HEK293 (cell line): Measurements from ENCODE around the gene CADPS.

Experiments
- CTCF ChIA-PET: fragments of 350-600 bp; formaldehyde crosslinking; extraction: SDS; loops from one replicate; lab custom pipeline; 2021; ENCODE audit warnings: antibody characterized with exemption; lab: Yijun Ruan, JAX
- POLR2A ChIA-PET: fragments of 300-600 bp; formaldehyde crosslinking; extraction: SDS; loops from one replicate; lab custom pipeline; 2020; ENCODE audit warnings: antibody characterized with exemption, inconsistent platforms; lab: Yijun Ruan, JAX
- H3K27ac ChIP-seq: fragments of 200-500 bp; sonication (Bioruptor generic); 2 replicates; pipeline ENCODE4 v1.5.1; 2014; ENCODE audit warnings: low read depth, low read length, control low read depth, inconsistent platforms; ENCODE audit errors: extremely low read depth
- H3K36me3 ChIP-seq, 2 experiments: fragments of 200-500 bp in 1 of 2; sonication (Bioruptor generic) in 1 of 2; 1 replicate in 1 of 2; 2 replicates in 1 of 2; pipeline ENCODE4 v1.5.1; 2014 to 2017; ENCODE audit warnings: inconsistent platforms in 2 of 2, low read length in 2 of 2; ENCODE audit not compliant: control insufficient read depth in 2 of 2, insufficient read depth in 1 of 2
- H3K4me1 ChIP-seq: fragments of 200-500 bp; sonication (Bioruptor generic); 2 replicates; pipeline ENCODE4 v1.5.1; 2014; ENCODE audit warnings: mild to moderate bottlenecking, low read length, inconsistent platforms; ENCODE audit not compliant: control insufficient read depth, insufficient read depth
- H3K4me3 ChIP-seq: 2 replicates; pipeline ENCODE4 v1.5.1; 2011; ENCODE audit warnings: low read depth, mild to moderate bottlenecking, control low read depth, low read length, moderate library complexity
- H3K9me3 ChIP-seq: fragments of 200-500 bp; sonication (Bioruptor generic); 2 replicates; pipeline ENCODE4 v1.5.1; 2014; ENCODE audit warnings: low read depth, low read length, inconsistent platforms; ENCODE audit not compliant: control insufficient read depth, insufficient read depth
- BCL11A ChIP-seq: fragments of 450-650 bp; formaldehyde crosslinking; IDR thresholded peaks from 2 replicates; pipeline ENCODE4 v1.5.1; 2016; ENCODE audit warnings: low read depth, missing biosample characterization, missing genetic modification characterization
- HOXD13 ChIP-seq: sonication (generic); formaldehyde crosslinking; IDR thresholded peaks from 2 replicates; pipeline ENCODE4 v1.8.0; 2022; ENCODE audit warnings: missing genetic modification reagents, borderline replicate concordance
- KLF9 ChIP-seq: fragments of 450-650 bp; formaldehyde crosslinking; IDR thresholded peaks from 2 replicates; pipeline ENCODE4 v1.5.1; 2016; ENCODE audit warnings: missing biosample characterization, missing genetic modification characterization, low read depth
- OSR2 ChIP-seq: fragments of 450-650 bp; formaldehyde crosslinking; IDR thresholded peaks from 2 replicates; pipeline ENCODE4 v1.5.1; 2016; ENCODE audit warnings: missing biosample characterization, missing genetic modification characterization
- SETDB1 ChIP-seq: IDR thresholded peaks from one replicate; pipeline ENCODE4 v1.6.1; 2017; ENCODE audit warnings: mild to moderate bottlenecking, low read length, moderate library complexity, mixed read lengths; ENCODE audit not compliant: insufficient read length
- YY2 ChIP-seq: fragments of 450-650 bp; formaldehyde crosslinking; IDR thresholded peaks from 2 replicates; pipeline ENCODE4 v1.5.1; 2016; ENCODE audit warnings: missing biosample characterization, missing genetic modification characterization
- ZBTB17 ChIP-seq: fragments of 450-650 bp; formaldehyde crosslinking; IDR thresholded peaks from 2 replicates; pipeline ENCODE4 v1.5.1; 2016; ENCODE audit warnings: missing biosample characterization, missing genetic modification characterization
- ZBTB8A ChIP-seq: fragments of 450-650 bp; formaldehyde crosslinking; IDR thresholded peaks from 2 replicates; pipeline ENCODE4 v1.5.1; 2016; ENCODE audit warnings: missing biosample characterization, missing genetic modification characterization
- ZFHX2 ChIP-seq: fragments of 450-650 bp; formaldehyde crosslinking; conservative IDR thresholded peaks from 2 replicates; pipeline ENCODE4 v1.5.1; 2016; ENCODE audit warnings: missing biosample characterization, missing genetic modification characterization
- ZNF114 ChIP-seq: fragments of 450-650 bp; formaldehyde crosslinking; IDR thresholded peaks from 2 replicates; pipeline ENCODE4 v1.5.0; 2017; ENCODE audit warnings: missing biosample characterization, missing genetic modification characterization
- ZNF157 ChIP-seq: fragments of 450-650 bp; formaldehyde crosslinking; IDR thresholded peaks from 2 replicates; pipeline ENCODE4 v1.5.1; 2016; ENCODE audit warnings: missing biosample characterization, missing genetic modification characterization
- ZNF202 ChIP-seq: fragments of 450-650 bp; formaldehyde crosslinking; IDR thresholded peaks from 2 replicates; pipeline ENCODE4 v1.5.1; 2016; ENCODE audit warnings: missing biosample characterization, missing genetic modification characterization, borderline replicate concordance
- ZNF23 ChIP-seq: fragments of 450-650 bp; formaldehyde crosslinking; IDR thresholded peaks from 2 replicates; pipeline ENCODE4 v1.5.1; 2016; ENCODE audit warnings: missing biosample characterization, missing genetic modification characterization, borderline replicate concordance
- ZNF292 ChIP-seq: fragments of 450-650 bp; formaldehyde crosslinking; IDR thresholded peaks from 2 replicates; pipeline ENCODE4 v1.5.1; 2016; ENCODE audit warnings: low read depth, missing biosample characterization, missing genetic modification characterization, borderline replicate concordance
- ZNF366 ChIP-seq: fragments of 450-650 bp; formaldehyde crosslinking; conservative IDR thresholded peaks from 2 replicates; pipeline ENCODE4 v1.5.1; 2016; ENCODE audit warnings: missing biosample characterization, missing genetic modification characterization
- ZNF391 ChIP-seq: fragments of 450-650 bp; formaldehyde crosslinking; IDR thresholded peaks from 2 replicates; pipeline ENCODE4 v1.5.1; 2016; ENCODE audit warnings: low read depth, missing biosample characterization, missing genetic modification characterization, borderline replicate concordance
- ZNF416 ChIP-seq: fragments of 450-650 bp; formaldehyde crosslinking; IDR thresholded peaks from 2 replicates; pipeline ENCODE4 v1.5.1; 2016; ENCODE audit warnings: missing biosample characterization, missing genetic modification characterization
- ZNF548 ChIP-seq: fragments of 450-650 bp; formaldehyde crosslinking; IDR thresholded peaks from 2 replicates; pipeline ENCODE4 v1.5.1; 2016; ENCODE audit warnings: missing biosample characterization, missing genetic modification characterization
- ZNF558 ChIP-seq: fragments of 450-650 bp; formaldehyde crosslinking; IDR thresholded peaks from 2 replicates; pipeline ENCODE4 v1.5.1; 2016; ENCODE audit warnings: missing biosample characterization, missing genetic modification characterization
- ZNF561 ChIP-seq: fragments of 450-650 bp; IDR thresholded peaks from 2 replicates; pipeline ENCODE4 v1.5.1; 2018; ENCODE audit warnings: missing biosample characterization, missing genetic modification characterization, borderline replicate concordance
- ZNF654 ChIP-seq: fragments of 450-650 bp; formaldehyde crosslinking; IDR thresholded peaks from 2 replicates; pipeline ENCODE4 v1.5.1; 2016; ENCODE audit warnings: low read depth, missing biosample characterization, missing genetic modification characterization
- TF ChIP-seq, protein P1 (sequence below): fragments of 450-650 bp; formaldehyde crosslinking; IDR thresholded peaks from 2 replicates; pipeline ENCODE4 v1.5.1; 2016; ENCODE audit warnings: missing biosample characterization, missing genetic modification characterization
- TF ChIP-seq, protein P2 (sequence below): fragments of 450-650 bp; formaldehyde crosslinking; IDR thresholded peaks from 2 replicates; pipeline ENCODE4 v1.5.1; 2017; ENCODE audit warnings: missing biosample characterization, mild to moderate bottlenecking, missing genetic modification characterization, moderate library complexity
- TF ChIP-seq, protein P3 (sequence below): fragments of 450-650 bp; formaldehyde crosslinking; IDR thresholded peaks from 2 replicates; pipeline ENCODE4 v1.5.1; 2016; ENCODE audit warnings: missing biosample characterization, missing genetic modification characterization

Gene CADPS

DNA sequence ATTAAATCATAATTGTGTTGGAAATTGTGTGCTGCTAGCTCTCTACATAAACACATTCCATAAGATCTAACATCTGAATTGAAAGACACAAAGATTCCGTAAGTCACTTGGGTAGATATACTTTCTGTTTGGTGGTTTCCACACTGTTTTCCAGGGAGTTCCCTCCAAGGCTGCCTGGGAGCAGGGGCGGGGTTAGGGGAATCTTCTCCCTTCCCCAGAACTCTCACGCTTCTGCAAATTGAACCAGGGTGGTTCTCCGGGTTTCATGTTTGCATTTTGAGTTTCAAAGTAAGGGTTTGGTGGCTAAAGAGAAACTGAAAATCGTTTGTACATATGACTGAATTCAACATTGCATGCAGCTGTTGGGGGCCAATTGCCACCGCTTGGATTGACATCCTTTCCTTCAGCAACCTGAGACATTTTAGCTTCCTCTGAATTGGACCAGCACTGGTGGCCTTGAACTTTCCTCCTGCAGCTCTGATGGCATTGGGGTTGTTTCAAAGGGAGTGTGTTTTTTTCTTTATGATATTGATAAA, 309.1 kb downstream of the CADPS start (continued):
- no peak for TF ChIP-seq ZNF548 (tag by site-specific recombination)
- TF ChIP-seq ZBTB17 (tag by site-specific recombination) = no peak
- TF ChIP-seq ZNF558 = no peak
- TF ChIP-seq HOXD13 (CRISPR knock-in tag) = no peak
- no peak for TF ChIP-seq ZFHX2 (tag by site-specific recombination)
- no peak for TF ChIP-seq ZBTB8A (tag by site-specific recombination)
- no peak for TF ChIP-seq ZNF114
- TF ChIP-seq ZNF292 = no peak

DNA sequence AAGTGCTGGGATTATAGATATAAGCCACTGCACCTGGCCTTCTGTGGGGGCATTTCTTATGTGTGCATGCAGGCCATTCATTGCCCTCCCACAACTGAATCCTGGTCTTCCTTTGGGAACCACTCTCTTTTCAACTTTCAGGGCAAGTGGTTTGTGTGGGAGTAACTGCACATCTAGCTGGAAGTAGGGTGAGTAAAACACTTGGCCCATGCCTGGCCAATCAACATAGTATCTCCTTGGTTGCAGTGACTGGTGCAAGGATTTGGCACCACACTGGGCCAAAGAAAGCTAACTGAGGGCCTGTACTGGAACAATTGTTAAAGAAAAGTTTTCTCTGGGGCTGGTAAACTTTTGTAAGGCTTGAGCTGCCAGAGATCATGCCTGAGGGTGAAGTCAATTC, 312.6 kb downstream of the CADPS start:
- no peak overlapping the region for H3K27ac ChIP-seq
- no peak for TF ChIP-seq SETDB1
- TF ChIP-seq ZFHX2 (tag by site-specific recombination) = peak; percentile 43
- TF ChIP-seq ZBTB8A (tag by site-specific recombination) = no peak
- TF ChIP-seq BCL11A (tag by site-specific recombination) = no peak
- TF ChIP-seq ZNF391 = no peak
- CTCF ChIA-PET = interaction anchor here (0.6 to 6.0 kb wide), 4 partner anchors 10 to 376 kb away, joined by 3 to 22 read pairs (median 3); no protein-coding TSS in a partner anchor

DNA sequence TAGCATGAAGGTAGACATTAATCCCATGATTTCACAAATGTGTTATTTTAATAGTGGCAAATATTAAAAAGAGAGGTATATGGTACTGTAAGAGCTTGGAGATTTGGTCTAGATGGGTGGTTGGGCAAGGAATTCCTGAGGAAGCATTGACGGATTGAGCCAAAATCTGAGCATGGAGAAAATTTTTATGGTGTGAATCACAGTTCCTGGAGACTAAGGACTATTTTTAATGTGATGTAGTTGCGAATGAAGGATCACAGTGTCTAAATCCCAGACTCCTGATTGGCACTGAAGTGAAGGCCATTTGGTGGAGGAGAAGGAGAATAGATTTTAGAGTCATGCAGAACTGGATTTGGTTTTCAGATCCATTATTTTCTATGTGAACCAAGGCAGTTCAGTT, 313.2 kb downstream of the CADPS start:
- H3K27ac ChIP-seq = no peak overlapping the region
- H3K36me3 ChIP-seq = no peaks in the 10 kb centered on the region
- no peaks in the 10 kb centered on the region for H3K4me1 ChIP-seq
- no peak for TF ChIP-seq OSR2
- no peak for TF ChIP-seq ZNF202
- TF ChIP-seq ZNF416 (tag by site-specific recombination) = no peak
- no peak for TF ChIP-seq YY2 (tag by site-specific recombination)
- no peak for TF ChIP-seq ZNF561 (tag by site-specific recombination)
- TF ChIP-seq KLF9 (tag by site-specific recombination) = no peak
- no peak for TF ChIP-seq ZNF23 (tag by site-specific recombination)
- no peak for TF ChIP-seq ZNF157 (tag by site-specific recombination)
- H3K9me3 ChIP-seq = no peaks in the 10 kb centered on the region
- no peak overlapping the region for H3K4me3 ChIP-seq
- ChIA-PET CTCF (interaction anchor here (0.7 to 6.0 kb wide), 3 partner anchors 9 to 361 kb away, joined by 3 to 22 read pairs (median 4); no protein-coding TSS in a partner anchor), POLR2A (no interaction called here)

More for the DNA sequence above, 312.6 kb downstream of the CADPS start:
- Histone ChIP-seq H3K4me1 (no peaks in the 10 kb centered on the region), H3K4me3 (no peak overlapping the region), H3K36me3 (no peaks in the 10 kb centered on the region), H3K9me3 (no peaks in the 10 kb centered on the region)
- POLR2A ChIA-PET = no interaction called here

DNA sequence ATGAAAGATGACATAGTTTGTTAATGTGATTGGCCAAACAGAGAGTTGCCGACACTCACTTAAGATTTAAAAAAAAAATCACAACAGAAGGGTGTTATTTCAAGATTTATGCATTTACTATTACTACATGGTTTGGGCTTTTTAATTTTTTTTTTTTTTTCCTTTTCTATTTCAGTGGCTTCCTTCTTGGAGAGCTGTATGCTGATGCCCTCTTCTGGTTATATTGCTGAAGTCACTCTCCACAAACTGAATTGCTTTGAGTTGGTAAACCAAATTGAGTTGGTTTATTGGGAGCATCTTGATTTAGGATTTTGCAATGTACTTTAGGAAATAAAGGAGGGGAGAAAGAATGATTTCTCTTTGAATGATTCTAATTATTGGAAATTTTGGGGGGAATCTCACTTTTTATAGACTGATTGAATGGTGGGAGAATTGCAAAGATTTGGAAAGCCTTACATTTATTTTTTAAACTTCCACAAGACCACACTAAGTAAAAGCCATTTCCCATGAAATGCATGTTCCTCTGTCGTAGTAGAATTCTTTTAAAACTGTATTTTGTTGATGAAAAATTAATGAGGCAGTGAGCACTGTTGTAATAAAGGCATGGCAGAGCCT, 315.3 kb downstream of the CADPS start:
- ChIA-PET POLR2A (no interaction called here), CTCF (interaction anchor here (0.6 to 6.0 kb wide), 6 partner anchors 17 to 359 kb away, joined by 3 to 27 read pairs (median 6); no protein-coding TSS in a partner anchor)
- Histone ChIP-seq H3K9me3 (no peaks in the 10 kb centered on the region), H3K36me3 (no peaks in the 10 kb centered on the region), H3K4me3 (no peak overlapping the region), H3K27ac (no peak overlapping the region), H3K4me1 (no peaks in the 10 kb centered on the region)
- TF ChIP-seq, protein P1, sequence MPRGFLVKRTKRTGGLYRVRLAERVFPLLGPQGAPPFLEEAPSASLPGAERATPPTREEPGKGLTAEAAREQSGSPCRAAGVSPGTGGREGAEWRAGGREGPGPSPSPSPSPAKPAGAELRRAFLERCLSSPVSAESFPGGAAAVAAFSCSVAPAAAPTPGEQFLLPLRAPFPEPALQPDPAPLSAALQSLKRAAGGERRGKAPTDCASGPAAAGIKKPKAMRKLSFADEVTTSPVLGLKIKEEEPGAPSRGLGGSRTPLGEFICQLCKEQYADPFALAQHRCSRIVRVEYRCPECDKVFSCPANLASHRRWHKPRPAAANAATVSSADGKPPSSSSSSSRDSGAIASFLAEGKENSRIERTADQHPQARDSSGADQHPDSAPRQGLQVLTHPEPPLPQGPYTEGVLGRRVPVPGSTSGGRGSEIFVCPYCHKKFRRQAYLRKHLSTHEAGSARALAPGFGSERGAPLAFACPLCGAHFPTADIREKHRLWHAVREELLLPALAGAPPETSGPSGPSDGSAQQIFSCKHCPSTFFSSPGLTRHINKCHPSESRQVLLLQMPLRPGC (tag by site-specific recombination) = no peak
- TF ChIP-seq, protein P2, sequence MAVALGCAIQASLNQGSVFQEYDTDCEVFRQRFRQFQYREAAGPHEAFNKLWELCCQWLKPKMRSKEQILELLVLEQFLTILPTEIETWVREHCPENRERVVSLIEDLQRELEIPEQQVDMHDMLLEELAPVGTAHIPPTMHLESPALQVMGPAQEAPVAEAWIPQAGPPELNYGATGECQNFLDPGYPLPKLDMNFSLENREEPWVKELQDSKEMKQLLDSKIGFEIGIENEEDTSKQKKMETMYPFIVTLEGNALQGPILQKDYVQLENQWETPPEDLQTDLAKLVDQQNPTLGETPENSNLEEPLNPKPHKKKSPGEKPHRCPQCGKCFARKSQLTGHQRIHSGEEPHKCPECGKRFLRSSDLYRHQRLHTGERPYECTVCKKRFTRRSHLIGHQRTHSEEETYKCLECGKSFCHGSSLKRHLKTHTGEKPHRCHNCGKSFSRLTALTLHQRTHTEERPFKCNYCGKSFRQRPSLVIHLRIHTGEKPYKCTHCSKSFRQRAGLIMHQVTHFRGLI (tag by site-specific recombination) = peak; percentile 39; the same call in 1 of the 2 replicates
- TF ChIP-seq, protein P3, sequence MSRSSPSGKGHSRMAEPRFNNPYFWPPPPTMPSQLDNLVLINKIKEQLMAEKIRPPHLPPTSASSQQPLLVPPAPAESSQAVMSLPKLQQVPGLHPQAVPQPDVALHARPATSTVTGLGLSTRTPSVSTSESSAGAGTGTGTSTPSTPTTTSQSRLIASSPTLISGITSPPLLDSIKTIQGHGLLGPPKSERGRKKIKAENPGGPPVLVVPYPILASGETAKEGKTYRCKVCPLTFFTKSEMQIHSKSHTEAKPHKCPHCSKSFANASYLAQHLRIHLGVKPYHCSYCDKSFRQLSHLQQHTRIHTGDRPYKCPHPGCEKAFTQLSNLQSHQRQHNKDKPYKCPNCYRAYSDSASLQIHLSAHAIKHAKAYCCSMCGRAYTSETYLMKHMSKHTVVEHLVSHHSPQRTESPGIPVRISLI (tag by site-specific recombination) = 0 out of 2 replicates have a peak, but pooled peaks have one; percentile 23
- peak; percentile 76 for TF ChIP-seq ZNF654 (tag by site-specific recombination)
- TF ChIP-seq ZNF366 (tag by site-specific recombination) = no peak
